ENCODE data around the gene CELF6.

- TF ChIP-seq CTCF (IDR thresholded peaks at IDR 0.05): no peak
- TF ChIP-seq EP300 (IDR thresholded peaks at IDR 0.05): no peak
- no peak for TF ChIP-seq POLR2A (IDR thresholded peaks at IDR 0.05)
Observed at GRCh38 chr15:72276326-72276700, 43.6 kb downstream of the CELF6 start.

Measured in gastroesophageal sphincter (tissue), 3 donors.